ENCODE data around the gene TMEM50A. TPM values are rescaled to one million over a fixed set of nuclear protein-coding genes. Genes with fewer than 3 reads are reported as not detected.

Gene TMEM50A
- total and polyA plus RNA-seq, 2 of the 13 experiments (the other 11 are each of a cell fraction or from before 2014, with no cell fraction given): 51.2 to 61.2 TPM

DNA sequence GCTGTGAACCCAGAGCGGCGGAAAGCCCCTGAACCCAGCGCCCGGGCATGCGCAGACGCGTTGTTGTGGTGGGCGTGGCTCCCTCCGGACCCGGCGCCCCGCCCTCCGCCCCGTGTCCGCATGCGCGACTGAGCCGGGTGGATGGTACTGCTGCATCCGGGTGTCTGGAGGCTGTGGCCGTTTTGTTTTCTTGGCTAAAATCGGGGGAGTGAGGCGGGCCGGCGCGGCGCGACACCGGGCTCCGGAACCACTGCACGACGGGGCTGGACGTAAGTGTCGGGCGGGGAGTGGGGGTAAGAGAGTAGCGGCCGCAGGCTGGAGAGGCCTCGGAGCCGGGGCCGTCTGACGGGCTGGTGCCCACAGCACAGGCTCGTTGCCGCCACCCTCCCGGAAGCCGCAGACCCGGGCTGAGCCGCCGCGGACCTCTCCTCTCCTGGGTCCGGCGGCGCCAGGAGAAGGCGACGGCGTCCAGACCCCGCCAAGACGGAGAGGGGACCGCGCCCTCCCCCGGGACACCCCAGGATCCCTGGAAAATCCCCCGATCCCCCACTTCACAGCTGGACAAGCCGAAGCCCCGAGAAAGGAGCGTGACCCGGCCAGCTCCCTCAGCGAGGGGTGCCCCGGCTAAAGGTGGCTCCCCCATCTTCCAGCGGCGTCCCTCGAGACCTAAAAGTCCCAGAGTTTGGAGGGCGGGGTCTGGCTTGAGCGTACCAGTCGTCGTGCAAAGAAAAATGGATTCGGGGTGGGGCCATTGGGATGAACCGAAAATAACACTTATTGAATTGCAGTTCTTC is at the start of gene TMEM50A (continued):
- peak; percentile 64; the same call in 1 of the 2 replicates for TF ChIP-seq ARNT2 (CRISPR knock-in tag; IDR thresholded peaks at IDR 0.05; ENCODE audit: low read depth)
- TF ChIP-seq NONO (IDR thresholded peaks at IDR 0.05): no peak
- peak; percentile 75 for TF ChIP-seq NONO (CRISPR knock-in tag; conservative IDR thresholded peaks at IDR 0.05)
- TF ChIP-seq, protein P1, sequence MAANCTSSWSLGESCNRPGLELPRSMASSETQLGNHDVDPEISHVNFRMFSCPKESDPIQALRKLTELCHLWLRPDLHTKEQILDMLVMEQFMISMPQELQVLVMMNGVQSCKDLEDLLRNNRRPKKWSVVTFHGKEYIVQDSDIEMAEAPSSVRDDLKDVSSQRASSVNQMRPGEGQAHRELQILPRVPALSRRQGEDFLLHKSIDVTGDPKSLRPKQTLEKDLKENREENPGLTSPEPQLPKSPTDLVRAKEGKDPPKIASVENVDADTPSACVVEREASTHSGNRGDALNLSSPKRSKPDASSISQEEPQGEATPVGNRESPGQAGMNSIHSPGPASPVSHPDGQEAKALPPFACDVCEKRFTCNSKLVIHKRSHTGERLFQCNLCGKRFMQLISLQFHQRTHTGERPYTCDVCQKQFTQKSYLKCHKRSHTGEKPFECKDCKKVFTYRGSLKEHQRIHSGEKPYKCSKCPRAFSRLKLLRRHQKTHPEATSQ (CRISPR knock-in tag; IDR thresholded peaks at IDR 0.05; ENCODE audit: borderline replicate concordance): no peak
- no peak for TF ChIP-seq ZNF569 (CRISPR knock-in tag; IDR thresholded peaks at IDR 0.05; ENCODE audit: borderline replicate concordance)
- 0 out of 2 replicates have a peak, but pooled peaks have one; percentile 36 for TF ChIP-seq ZNF12 (CRISPR knock-in tag; IDR thresholded peaks at IDR 0.05)
- no peak for TF ChIP-seq FLYWCH1 (CRISPR knock-in tag; IDR thresholded peaks at IDR 0.05)
- TF ChIP-seq NAIF1 (CRISPR knock-in tag; IDR thresholded peaks at IDR 0.05; ENCODE audit: borderline replicate concordance): no peak
- TF ChIP-seq ATF3 (CRISPR knock-in tag; IDR thresholded peaks at IDR 0.05): 0 out of 2 replicates have a peak, but pooled peaks have one; percentile 4
- peak; percentile 67; the same call in 1 of the 2 replicates for TF ChIP-seq HOXA3 (CRISPR knock-in tag; IDR thresholded peaks at IDR 0.05)
- no peak for TF ChIP-seq ZNF362 (CRISPR knock-in tag; IDR thresholded peaks at IDR 0.05; ENCODE audit: borderline replicate concordance)
- TF ChIP-seq ZNF777 (CRISPR knock-in tag; IDR thresholded peaks at IDR 0.05): peak; percentile 92
- no peak for TF ChIP-seq ZNF644 (CRISPR knock-in tag; IDR thresholded peaks at IDR 0.05; ENCODE audit: low read depth)
- peak; percentile 71; the same call in 1 of the 2 replicates for TF ChIP-seq ZNF776 (CRISPR knock-in tag; IDR thresholded peaks at IDR 0.05)
- TF ChIP-seq SNAI1 (CRISPR knock-in tag; IDR thresholded peaks at IDR 0.05; ENCODE audit: borderline replicate concordance): peak; percentile 83; the same call in 1 of the 2 replicates
- TF ChIP-seq, protein P2, sequence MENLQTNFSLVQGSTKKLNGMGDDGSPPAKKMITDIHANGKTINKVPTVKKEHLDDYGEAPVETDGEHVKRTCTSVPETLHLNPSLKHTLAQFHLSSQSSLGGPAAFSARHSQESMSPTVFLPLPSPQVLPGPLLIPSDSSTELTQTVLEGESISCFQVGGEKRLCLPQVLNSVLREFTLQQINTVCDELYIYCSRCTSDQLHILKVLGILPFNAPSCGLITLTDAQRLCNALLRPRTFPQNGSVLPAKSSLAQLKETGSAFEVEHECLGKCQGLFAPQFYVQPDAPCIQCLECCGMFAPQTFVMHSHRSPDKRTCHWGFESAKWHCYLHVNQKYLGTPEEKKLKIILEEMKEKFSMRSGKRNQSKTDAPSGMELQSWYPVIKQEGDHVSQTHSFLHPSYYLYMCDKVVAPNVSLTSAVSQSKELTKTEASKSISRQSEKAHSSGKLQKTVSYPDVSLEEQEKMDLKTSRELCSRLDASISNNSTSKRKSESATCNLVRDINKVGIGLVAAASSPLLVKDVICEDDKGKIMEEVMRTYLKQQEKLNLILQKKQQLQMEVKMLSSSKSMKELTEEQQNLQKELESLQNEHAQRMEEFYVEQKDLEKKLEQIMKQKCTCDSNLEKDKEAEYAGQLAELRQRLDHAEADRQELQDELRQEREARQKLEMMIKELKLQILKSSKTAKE (CRISPR knock-in tag; IDR thresholded peaks at IDR 0.05; ENCODE audit: borderline replicate concordance): 0 out of 2 replicates have a peak, but pooled peaks have one; percentile 13
- no peak for TF ChIP-seq PREB (CRISPR knock-in tag; IDR thresholded peaks at IDR 0.05)
- TF ChIP-seq RXRB (CRISPR knock-in tag; IDR thresholded peaks at IDR 0.05; ENCODE audit: borderline replicate concordance): peak; percentile 35; the same call in 1 of the 2 replicates
- no peak for TF ChIP-seq ZNF263 (CRISPR knock-in tag; IDR thresholded peaks at IDR 0.05)
- TF ChIP-seq PBX3 (CRISPR knock-in tag; IDR thresholded peaks at IDR 0.05; ENCODE audit: borderline replicate concordance): no peak
- TF ChIP-seq GATAD1 (CRISPR knock-in tag; IDR thresholded peaks at IDR 0.05): 0 out of 2 replicates have a peak, but pooled peaks have one; percentile 43
